Measurements from ENCODE around the gene EXOC3L1. TPM values are rescaled to one million over a fixed set of nuclear protein-coding genes. Genes with fewer than 3 reads are reported as not detected.

Gene EXOC3L1
- total RNA-seq, 1 donor from 2014 or later = 0.35 TPM

GRCh38 chr16:67148221-67148620 is 41.7 kb downstream of the EXOC3L1 start:
- no peak for DNase-seq (ENCODE audit: low read depth)

GRCh38 chr16:67147437-67148140 is 42.3 kb downstream of the EXOC3L1 start:
- no peak for DNase-seq (ENCODE audit: low read depth)

- no peak for DNase-seq (ENCODE audit: low read depth)
Measured at GRCh38 chr16:67146523-67147357, 43.2 kb downstream of the EXOC3L1 start.

- no peak for DNase-seq (ENCODE audit: low read depth)
Measured at GRCh38 chr16:67145746-67146145, 44.2 kb downstream of the EXOC3L1 start.

- no peak for DNase-seq (ENCODE audit: low read depth)
Measured at GRCh38 chr16:67144943-67145342, 45.0 kb downstream of the EXOC3L1 start.

- DNase-seq (ENCODE audit: low read depth) = no peak
Measured at GRCh38 chr16:67142342-67142741, 47.6 kb downstream of the EXOC3L1 start.

GRCh38 chr16:67141391-67141790 is 48.5 kb downstream of the EXOC3L1 start:
- DNase-seq (ENCODE audit: low read depth) = no peak

GRCh38 chr16:67137605-67138004 is 52.3 kb downstream of the EXOC3L1 start:
- DNase-seq (ENCODE audit: low read depth) = peak; percentile 50

Other genes with a start within 250 kb of the EXOC3L1 start
- 0.69 and 1.3 TPM in 2 replicates for gene CES3, start 228.9 kb downstream of the EXOC3L1 start, total RNA-seq
- 2.1 and 13.6 TPM in 2 replicates for gene CES4A, start 201.5 kb downstream of the EXOC3L1 start, total RNA-seq
- 113 and 132 TPM in 2 replicates for gene CBFB, start 161.0 kb downstream of the EXOC3L1 start, total RNA-seq
- 9.0 and 25.5 TPM in 2 replicates for gene PHAF1, start 80.2 kb downstream of the EXOC3L1 start, total RNA-seq
- 11.6 and 27.4 TPM in 2 replicates for gene B3GNT9, start 39.1 kb downstream of the EXOC3L1 start, total RNA-seq
- 26.2 and 45.8 TPM in 2 replicates for gene TRADD, start 30.2 kb downstream of the EXOC3L1 start, total RNA-seq
- 13.5 TPM in 2 replicates for gene FBXL8, start 30.2 kb downstream of the EXOC3L1 start, total RNA-seq
- gene HSF4, start 25.4 kb downstream of the EXOC3L1 start, total RNA-seq = 5.7 and 12.5 TPM in 2 replicates
- 26.2 and 27.1 TPM in 2 replicates for gene NOL3, start 19.6 kb downstream of the EXOC3L1 start, total RNA-seq
- 3.3 and 10.7 TPM in 2 replicates for gene MATCAP1, start 6.2 kb downstream of the EXOC3L1 start, total RNA-seq
- 39.2 and 56.0 TPM in 2 replicates for gene E2F4, start 2.0 kb upstream of the EXOC3L1 start, total RNA-seq
- 3.1 and 20.1 TPM in 2 replicates for gene ELMO3, start 9.0 kb upstream of the EXOC3L1 start, total RNA-seq
- gene TMEM208, start 37.0 kb upstream of the EXOC3L1 start, total RNA-seq = 22.0 and 50.2 TPM in 2 replicates
- gene FHOD1, start 57.3 kb upstream of the EXOC3L1 start, total RNA-seq = 5.4 and 20.5 TPM in 2 replicates
- gene SLC9A5, start 58.8 kb upstream of the EXOC3L1 start, total RNA-seq = 0.60 and 0.69 TPM in 2 replicates
- 13.9 and 18.5 TPM in 2 replicates for gene PLEKHG4, start 89.4 kb upstream of the EXOC3L1 start, total RNA-seq
- gene KCTD19, start 136.6 kb upstream of the EXOC3L1 start, total RNA-seq = 0.25 TPM in 1 of 2 replicates, not detected in the other
- gene LRRC36, start 136.7 kb upstream of the EXOC3L1 start, total RNA-seq = 1.6 TPM in 1 of 2 replicates, not detected in the other
- 0.10 TPM in 1 of 2 replicates, not detected in the other for gene TPPP3, start 203.4 kb upstream of the EXOC3L1 start, total RNA-seq
- 4.2 and 10.3 TPM in 2 replicates for gene ZDHHC1, start 226.3 kb upstream of the EXOC3L1 start, total RNA-seq
- 1.7 TPM in 1 of 2 replicates, not detected in the other for gene HSD11B2, start 241.0 kb upstream of the EXOC3L1 start, total RNA-seq